Jurkat, Clone E6-1 (cell line): ENCODE data around the gene DEAF1.
"Not testable (repeated sequence)": the region's sequence is repeated elsewhere in the genome, so short reads cannot be mapped to it uniquely, and the experiment has no call there.

Experiments used
- DNase-seq: peaks from one replicate; pipeline ENCODE4 v3.0.0-alpha.2; 2011; ENCODE audit warnings: low read depth, low spot score
- H3K4me3 ChIP-seq: 2 replicates; pipeline ENCODE4 v1.5.1; 2011; ENCODE audit warnings: mild to moderate bottlenecking, low read length, control low read depth, moderate library complexity

The DEAF1 gene

GRCh38 chr11:656866-657265 lies 38.2 kb downstream of the DEAF1 start:
- no peak for DNase-seq
- no peak overlapping the region for H3K4me3 ChIP-seq

GRCh38 chr11:656426-656825 lies 38.6 kb downstream of the DEAF1 start:
- H3K4me3 ChIP-seq, result no peak overlapping the region
- DNase-seq, result no peak

- DNase-seq, result no peak
- no peak overlapping the region for H3K4me3 ChIP-seq
These were observed 39.8 kb downstream of the DEAF1 start for GRCh38 chr11:655036-655726.

GRCh38 chr11:654444-654843 lies 40.6 kb downstream of the DEAF1 start:
- not testable (repeated sequence) for DNase-seq, H3K4me3 ChIP-seq

- no peak for DNase-seq
These were observed 41.2 kb downstream of the DEAF1 start for GRCh38 chr11:653837-654236.

GRCh38 chr11:653136-653535 lies 41.9 kb downstream of the DEAF1 start:
- not testable (repeated sequence) for DNase-seq, H3K4me3 ChIP-seq

More at GRCh38 chr11:653837-654236, 41.2 kb downstream of the DEAF1 start:
- H3K4me3 ChIP-seq, result no peak overlapping the region

- DNase-seq, result no peak
- H3K4me3 ChIP-seq, result no peak overlapping the region
These were observed 44.5 kb downstream of the DEAF1 start for GRCh38 chr11:650482-650881.

GRCh38 chr11:647672-648158 lies 47.3 kb downstream of the DEAF1 start:
- DNase-seq, H3K4me3 ChIP-seq: not testable (repeated sequence)

- no peak overlapping the region for H3K4me3 ChIP-seq
- no peak for DNase-seq
These were observed 48.8 kb downstream of the DEAF1 start for GRCh38 chr11:646214-646613.

- DNase-seq, result no peak
- H3K4me3 ChIP-seq, result no peak overlapping the region
These were observed 49.5 kb downstream of the DEAF1 start for GRCh38 chr11:645536-645935.

- no peak for DNase-seq
- no peak overlapping the region for H3K4me3 ChIP-seq
These were observed 50.9 kb downstream of the DEAF1 start for GRCh38 chr11:643849-644738.

- no peak overlapping the region for H3K4me3 ChIP-seq
- DNase-seq, result no peak
These were observed 51.7 kb downstream of the DEAF1 start for GRCh38 chr11:643366-643765.

- DNase-seq, result no peak
- no peak overlapping the region for H3K4me3 ChIP-seq
These were observed 53.1 kb downstream of the DEAF1 start for GRCh38 chr11:641806-642370.

GRCh38 chr11:640021-640706 lies 54.9 kb downstream of the DEAF1 start:
- no peak for DNase-seq
- H3K4me3 ChIP-seq, result no peak overlapping the region

- no peak for DNase-seq
- H3K4me3 ChIP-seq, result no peak overlapping the region
These were observed 55.6 kb downstream of the DEAF1 start for GRCh38 chr11:639332-639955.

- no peak overlapping the region for H3K4me3 ChIP-seq
- DNase-seq, result no peak
These were observed 56.2 kb downstream of the DEAF1 start for GRCh38 chr11:638631-639331.

GRCh38 chr11:637593-638521 lies 57.2 kb downstream of the DEAF1 start:
- no peak overlapping the region for H3K4me3 ChIP-seq

GRCh38 chr11:637333-637592 lies 57.8 kb downstream of the DEAF1 start:
- DNase-seq, result no peak
- no peak overlapping the region for H3K4me3 ChIP-seq

More at GRCh38 chr11:637593-638521, 57.2 kb downstream of the DEAF1 start:
- no peak for DNase-seq
